Bone marrow (tissue), 2 donors: ENCODE data around the gene SLC16A7.
"Not testable (repeated sequence)": the region's sequence is repeated elsewhere in the genome, so short reads cannot be mapped to it uniquely, and the experiment has no call there.

Experiments
- DNase-seq, 2 donors: peaks; one replicate each; lab custom pipeline; 2025; lab: John Stamatoyannopoulos, UW

SLC16A7 gene

GRCh38 chr12:59736359-59736758 lies 140.5 kb downstream of the SLC16A7 start:
- no peak for DNase-seq

- no peak for DNase-seq
Observed at GRCh38 chr12:59736786-59737185, 141.0 kb downstream of the SLC16A7 start.

- DNase-seq, result no peak
Observed at GRCh38 chr12:59737725-59738463, 142.1 kb downstream of the SLC16A7 start.

- DNase-seq, result no peak
Observed at GRCh38 chr12:59742841-59743240, 147.0 kb downstream of the SLC16A7 start.

GRCh38 chr12:59744564-59744963 lies 148.7 kb downstream of the SLC16A7 start:
- no peak for DNase-seq

- DNase-seq, result not testable (repeated sequence)
Observed at GRCh38 chr12:59751091-59751490, 155.3 kb downstream of the SLC16A7 start.

- DNase-seq, result no peak
Observed at GRCh38 chr12:59761542-59761941, 165.7 kb downstream of the SLC16A7 start.

- DNase-seq, result no peak
Observed at GRCh38 chr12:59763835-59764234, 168.0 kb downstream of the SLC16A7 start.

- DNase-seq, result no peak
Observed at GRCh38 chr12:59768031-59768430, 172.2 kb downstream of the SLC16A7 start.

- DNase-seq, result no peak
Observed at GRCh38 chr12:59780605-59781135, 184.8 kb downstream of the SLC16A7 start.

GRCh38 chr12:59787610-59788009 lies 191.8 kb downstream of the SLC16A7 start:
- no peak for DNase-seq

GRCh38 chr12:59792647-59793046 lies 196.8 kb downstream of the SLC16A7 start:
- no peak for DNase-seq

GRCh38 chr12:59803735-59804134 lies 207.9 kb downstream of the SLC16A7 start:
- DNase-seq, result no peak

- DNase-seq, result peak in 1 of 2 donors; percentile 42
Observed at GRCh38 chr12:59808317-59808910, 212.6 kb downstream of the SLC16A7 start.

- no peak for DNase-seq
Observed at GRCh38 chr12:59811991-59812390, 216.2 kb downstream of the SLC16A7 start.

- DNase-seq, result no peak
Observed at GRCh38 chr12:59812716-59813115, 216.9 kb downstream of the SLC16A7 start.

GRCh38 chr12:59820594-59821011 lies 224.8 kb downstream of the SLC16A7 start:
- DNase-seq, result no peak

GRCh38 chr12:59823567-59823966 lies 227.7 kb downstream of the SLC16A7 start:
- no peak for DNase-seq

- DNase-seq, result no peak
Observed at GRCh38 chr12:59827767-59828166, 231.9 kb downstream of the SLC16A7 start.

GRCh38 chr12:59828521-59828920 lies 232.7 kb downstream of the SLC16A7 start:
- no peak for DNase-seq

GRCh38 chr12:59833408-59833807 lies 237.6 kb downstream of the SLC16A7 start:
- no peak for DNase-seq

GRCh38 chr12:59834659-59835474 lies 239.0 kb downstream of the SLC16A7 start:
- peak in 1 of 2 donors; percentile 23 for DNase-seq
